ENCODE measurements around the gene LYRM4. TPM values are rescaled to one million over a fixed set of nuclear protein-coding genes. Genes with fewer than 3 reads are reported as not detected.

Gene LYRM4
- total and polyA plus RNA-seq, 2 donors (not counting 1 experiment from before 2014, with no cell fraction given) = 22.1 to 29.5 TPM

DNA sequence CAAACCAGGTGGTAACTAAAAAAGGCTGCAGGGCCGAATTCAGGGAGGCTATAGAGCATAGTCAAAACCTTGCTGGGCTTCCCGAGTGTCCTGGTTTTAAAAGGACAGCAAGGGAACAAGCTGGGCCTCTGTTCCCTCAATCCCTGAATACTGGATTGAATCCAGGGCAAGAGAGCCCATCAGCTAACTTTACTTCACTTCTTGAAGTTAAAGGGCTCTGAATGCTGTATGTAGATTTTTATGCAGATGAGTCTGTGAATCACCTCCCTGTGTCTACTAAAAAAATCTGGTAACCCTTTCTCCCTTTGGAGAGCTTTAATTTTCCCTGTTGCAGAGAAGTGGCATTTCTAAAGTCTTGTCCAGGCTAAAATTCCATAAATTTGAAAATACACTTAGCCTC lies 29.5 kb downstream of the LYRM4 start:
- TF ChIP-seq, protein P1, sequence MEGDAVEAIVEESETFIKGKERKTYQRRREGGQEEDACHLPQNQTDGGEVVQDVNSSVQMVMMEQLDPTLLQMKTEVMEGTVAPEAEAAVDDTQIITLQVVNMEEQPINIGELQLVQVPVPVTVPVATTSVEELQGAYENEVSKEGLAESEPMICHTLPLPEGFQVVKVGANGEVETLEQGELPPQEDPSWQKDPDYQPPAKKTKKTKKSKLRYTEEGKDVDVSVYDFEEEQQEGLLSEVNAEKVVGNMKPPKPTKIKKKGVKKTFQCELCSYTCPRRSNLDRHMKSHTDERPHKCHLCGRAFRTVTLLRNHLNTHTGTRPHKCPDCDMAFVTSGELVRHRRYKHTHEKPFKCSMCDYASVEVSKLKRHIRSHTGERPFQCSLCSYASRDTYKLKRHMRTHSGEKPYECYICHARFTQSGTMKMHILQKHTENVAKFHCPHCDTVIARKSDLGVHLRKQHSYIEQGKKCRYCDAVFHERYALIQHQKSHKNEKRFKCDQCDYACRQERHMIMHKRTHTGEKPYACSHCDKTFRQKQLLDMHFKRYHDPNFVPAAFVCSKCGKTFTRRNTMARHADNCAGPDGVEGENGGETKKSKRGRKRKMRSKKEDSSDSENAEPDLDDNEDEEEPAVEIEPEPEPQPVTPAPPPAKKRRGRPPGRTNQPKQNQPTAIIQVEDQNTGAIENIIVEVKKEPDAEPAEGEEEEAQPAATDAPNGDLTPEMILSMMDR (IDR thresholded peaks at IDR 0.05) = no peak
- TF ChIP-seq EZH2 (IDR thresholded peaks at IDR 0.05; ENCODE audit: borderline replicate concordance, insufficient read depth, low read depth, low read length, poor library complexity, severe bottlenecking) = no peak
- DNase-seq (no peak), ATAC-seq (ENCODE audit: low read depth) (no peak)
- Histone ChIP-seq H3K36me3 (replicated peaks in 1 of 2; ENCODE audit: control extremely low read depth in 1 of 2, control insufficient read depth in 1 of 2, extremely low read depth in 1 of 2, insufficient read depth in 2 of 2, low read length in 1 of 2) (no peaks in the 10 kb centered on the region), H3K9ac (ENCODE audit: low read length) (no peak overlapping the region), H3K4me3 (ENCODE audit: control extremely low read depth in 1 of 5, extremely low read depth in 1 of 5, insufficient read depth in 1 of 5, low read depth in 2 of 5, low read length in 4 of 5) (no peak overlapping the region), H3K27me3 (replicated peaks in 1 of 4; ENCODE audit: control extremely low read depth in 1 of 4, control insufficient read depth in 3 of 4, insufficient read depth in 4 of 4, low read length in 3 of 4) (no peaks in the 10 kb centered on the region), H4K20me1 (ENCODE audit: control insufficient read depth, insufficient read depth, low read length, poor library complexity, severe bottlenecking) (no peaks in the 10 kb centered on the region), H3K79me2 (ENCODE audit: control insufficient read depth, insufficient read depth, low read length) (no peaks in the 10 kb centered on the region), H2AFZ (ENCODE audit: insufficient read depth, low read depth, low read length, poor library complexity, severe bottlenecking) (no peak overlapping the region), H3K4me2 (replicated peaks; ENCODE audit: low read depth, low read length, poor library complexity, severe bottlenecking) (no peak overlapping the region), H3K4me1 (ENCODE audit: control insufficient read depth in 2 of 2, insufficient read depth in 2 of 2, low read length in 2 of 2) (no peaks in the 10 kb centered on the region), H3K9me3 (ENCODE audit: control extremely low read depth in 1 of 3, control insufficient read depth in 2 of 3, insufficient read depth in 1 of 3, low read length in 2 of 3) (no peaks in the 10 kb centered on the region), H3K27ac (ENCODE audit: low read length in 2 of 2) (no peak overlapping the region)
- Mint-ChIP-seq H3K27ac (no peak overlapping the region), H3K4me3 (no peak overlapping the region), H3K27me3 (no peaks in the 10 kb centered on the region), H3K9me3 (ENCODE audit: insufficient read depth) (no peaks in the 10 kb centered on the region), H3K4me1 (no peaks in the 10 kb centered on the region)
- intact Hi-C loops (cut with micrococcal nuclease) = no loop called here
- CTCF ChIA-PET = no interaction called here
- WGBS (ENCODE audit: insufficient coverage) = 100% methylated on average over 2 of the region's 2 CpGs
- POLR2A ChIA-PET = no interaction called here

DNA sequence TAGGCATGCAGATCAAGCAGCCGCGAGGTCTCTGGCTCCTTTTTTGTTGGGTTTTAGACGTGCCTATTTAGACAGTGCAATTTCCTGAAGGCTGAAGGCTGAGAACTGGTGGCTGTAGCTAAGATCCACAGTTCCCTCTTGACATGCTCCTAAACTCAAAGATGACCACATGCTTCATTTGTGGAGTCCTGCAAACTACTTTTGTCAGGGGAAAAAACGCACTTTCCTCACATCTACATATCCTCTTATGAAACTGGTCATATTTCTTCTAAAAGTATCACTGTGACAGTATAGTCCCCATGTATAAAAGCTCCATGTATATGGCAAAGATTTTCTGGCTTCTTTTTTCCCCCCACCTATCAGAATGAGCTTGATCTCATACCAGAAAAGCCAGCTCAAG lies 30.7 kb downstream of the LYRM4 start:
- TF ChIP-seq, protein P1 (IDR thresholded peaks at IDR 0.05) = no peak
- no peak for TF ChIP-seq EZH2 (IDR thresholded peaks at IDR 0.05; ENCODE audit: borderline replicate concordance, insufficient read depth, low read depth, low read length, poor library complexity, severe bottlenecking)
- Histone ChIP-seq H3K27me3 (replicated peaks in 1 of 4; ENCODE audit: control extremely low read depth in 1 of 4, control insufficient read depth in 3 of 4, insufficient read depth in 4 of 4, low read length in 3 of 4) (no peaks in the 10 kb centered on the region), H3K4me2 (replicated peaks; ENCODE audit: low read depth, low read length, poor library complexity, severe bottlenecking) (no peak overlapping the region), H3K27ac (ENCODE audit: low read length in 2 of 2) (no peak overlapping the region), H4K20me1 (ENCODE audit: control insufficient read depth, insufficient read depth, low read length, poor library complexity, severe bottlenecking) (no peaks in the 10 kb centered on the region), H3K79me2 (ENCODE audit: control insufficient read depth, insufficient read depth, low read length) (no peaks in the 10 kb centered on the region), H3K4me3 (ENCODE audit: control extremely low read depth in 1 of 5, extremely low read depth in 1 of 5, insufficient read depth in 1 of 5, low read depth in 2 of 5, low read length in 4 of 5) (no peak overlapping the region), H3K9ac (ENCODE audit: low read length) (no peak overlapping the region), H2AFZ (ENCODE audit: insufficient read depth, low read depth, low read length, poor library complexity, severe bottlenecking) (no peak overlapping the region), H3K4me1 (ENCODE audit: control insufficient read depth in 2 of 2, insufficient read depth in 2 of 2, low read length in 2 of 2) (no peaks in the 10 kb centered on the region), H3K36me3 (replicated peaks in 1 of 2; ENCODE audit: control extremely low read depth in 1 of 2, control insufficient read depth in 1 of 2, extremely low read depth in 1 of 2, insufficient read depth in 2 of 2, low read length in 1 of 2) (no peaks in the 10 kb centered on the region), H3K9me3 (ENCODE audit: control extremely low read depth in 1 of 3, control insufficient read depth in 2 of 3, insufficient read depth in 1 of 3, low read length in 2 of 3) (no peaks in the 10 kb centered on the region)
- Mint-ChIP-seq H3K4me1 (no peaks in the 10 kb centered on the region), H3K4me3 (no peak overlapping the region), H3K9me3 (ENCODE audit: insufficient read depth) (no peaks in the 10 kb centered on the region), H3K27ac (no peak overlapping the region), H3K27me3 (no peaks in the 10 kb centered on the region)
- DNase-seq (no peak), ATAC-seq (ENCODE audit: low read depth) (no peak)
- 96% methylated on average over 3 of the region's 4 CpGs for WGBS (ENCODE audit: insufficient coverage)
- CTCF ChIA-PET = interaction anchor here (1.0 kb wide), 1 partner anchor 14 kb away, joined by 3 read pairs; no protein-coding TSS in a partner anchor
- POLR2A ChIA-PET = no interaction called here
- intact Hi-C loops (cut with micrococcal nuclease) = no loop called here
